Measurements from ENCODE around the gene EIF4G3.

GRCh38 chr1:21200767-21201166, 24.1 kb upstream of the EIF4G3 start:
- TF ChIP-seq SIN3A (IDR thresholded peaks at IDR 0.05; ENCODE audit: borderline replicate concordance, insufficient read depth, low read length) = no peak
- no peak for TF ChIP-seq POLR2AphosphoS5 (IDR thresholded peaks at IDR 0.05; ENCODE audit: low read depth, low read length)
